Measurements from ENCODE around the gene PKD1L1.

Gene PKD1L1

DNA sequence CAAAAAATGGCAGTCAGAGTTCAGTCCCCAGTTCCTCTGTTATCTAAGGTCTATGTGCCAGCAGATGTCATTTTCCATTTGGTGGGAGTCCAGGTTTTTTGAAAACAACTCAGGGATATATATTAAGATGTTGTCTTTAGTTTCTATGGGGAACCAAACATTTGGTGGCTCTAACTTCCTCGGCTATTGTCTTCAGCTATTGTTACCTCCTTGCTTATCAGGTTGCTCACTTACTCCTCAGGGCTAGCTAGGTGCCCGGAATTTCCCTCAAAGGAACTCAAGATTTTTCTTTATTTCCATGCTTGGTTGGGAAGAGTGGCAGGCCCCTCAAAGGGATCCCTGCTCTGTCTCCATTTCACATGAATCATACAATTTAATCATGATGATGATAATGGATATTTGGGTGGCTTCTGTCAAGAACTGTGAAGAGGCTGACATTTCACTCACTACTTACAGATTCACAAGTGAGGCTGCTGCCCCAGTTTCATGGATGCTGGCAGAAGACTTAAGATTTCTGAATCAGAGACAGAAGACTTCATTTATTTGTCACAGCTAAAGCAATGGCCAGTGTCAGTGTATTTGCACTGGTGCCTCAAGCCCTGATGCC, 182.8 kb downstream of the PKD1L1 start:
- TF ChIP-seq ZNF140 (tag by site-specific recombination; IDR thresholded peaks at IDR 0.05): no peak
- TF ChIP-seq RBAK (tag by site-specific recombination; IDR thresholded peaks at IDR 0.05): no peak
- no peak for TF ChIP-seq ZNF391 (tag by site-specific recombination; IDR thresholded peaks at IDR 0.05; ENCODE audit: borderline replicate concordance, low read depth)
- TF ChIP-seq, protein P1, sequence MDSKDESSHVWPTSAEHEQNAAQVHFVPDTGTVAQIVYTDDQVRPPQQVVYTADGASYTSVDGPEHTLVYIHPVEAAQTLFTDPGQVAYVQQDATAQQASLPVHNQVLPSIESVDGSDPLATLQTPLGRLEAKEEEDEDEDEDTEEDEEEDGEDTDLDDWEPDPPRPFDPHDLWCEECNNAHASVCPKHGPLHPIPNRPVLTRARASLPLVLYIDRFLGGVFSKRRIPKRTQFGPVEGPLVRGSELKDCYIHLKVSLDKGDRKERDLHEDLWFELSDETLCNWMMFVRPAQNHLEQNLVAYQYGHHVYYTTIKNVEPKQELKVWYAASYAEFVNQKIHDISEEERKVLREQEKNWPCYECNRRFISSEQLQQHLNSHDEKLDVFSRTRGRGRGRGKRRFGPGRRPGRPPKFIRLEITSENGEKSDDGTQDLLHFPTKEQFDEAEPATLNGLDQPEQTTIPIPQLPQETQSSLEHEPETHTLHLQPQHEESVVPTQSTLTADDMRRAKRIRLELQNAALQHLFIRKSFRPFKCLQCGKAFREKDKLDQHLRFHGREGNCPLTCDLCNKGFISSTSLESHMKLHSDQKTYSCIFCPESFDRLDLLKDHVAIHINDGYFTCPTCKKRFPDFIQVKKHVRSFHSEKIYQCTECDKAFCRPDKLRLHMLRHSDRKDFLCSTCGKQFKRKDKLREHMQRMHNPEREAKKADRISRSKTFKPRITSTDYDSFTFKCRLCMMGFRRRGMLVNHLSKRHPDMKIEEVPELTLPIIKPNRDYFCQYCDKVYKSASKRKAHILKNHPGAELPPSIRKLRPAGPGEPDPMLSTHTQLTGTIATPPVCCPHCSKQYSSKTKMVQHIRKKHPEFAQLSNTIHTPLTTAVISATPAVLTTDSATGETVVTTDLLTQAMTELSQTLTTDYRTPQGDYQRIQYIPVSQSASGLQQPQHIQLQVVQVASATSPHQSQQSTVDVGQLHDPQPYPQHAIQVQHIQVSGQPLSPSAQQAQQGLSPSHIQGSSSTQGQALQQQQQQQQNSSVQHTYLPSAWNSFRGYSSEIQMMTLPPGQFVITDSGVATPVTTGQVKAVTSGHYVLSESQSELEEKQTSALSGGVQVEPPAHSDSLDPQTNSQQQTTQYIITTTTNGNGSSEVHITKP (tag by site-specific recombination; IDR thresholded peaks at IDR 0.05): no peak
- TF ChIP-seq ZFP3 (tag by site-specific recombination; IDR thresholded peaks at IDR 0.05; ENCODE audit: low read depth): no peak
- TF ChIP-seq, protein P2, sequence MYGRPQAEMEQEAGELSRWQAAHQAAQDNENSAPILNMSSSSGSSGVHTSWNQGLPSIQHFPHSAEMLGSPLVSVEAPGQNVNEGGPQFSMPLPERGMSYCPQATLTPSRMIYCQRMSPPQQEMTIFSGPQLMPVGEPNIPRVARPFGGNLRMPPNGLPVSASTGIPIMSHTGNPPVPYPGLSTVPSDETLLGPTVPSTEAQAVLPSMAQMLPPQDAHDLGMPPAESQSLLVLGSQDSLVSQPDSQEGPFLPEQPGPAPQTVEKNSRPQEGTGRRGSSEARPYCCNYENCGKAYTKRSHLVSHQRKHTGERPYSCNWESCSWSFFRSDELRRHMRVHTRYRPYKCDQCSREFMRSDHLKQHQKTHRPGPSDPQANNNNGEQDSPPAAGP (tag by site-specific recombination; IDR thresholded peaks at IDR 0.05): no peak
- TF ChIP-seq ZNF114 (tag by site-specific recombination; IDR thresholded peaks at IDR 0.05): no peak
- no peak for TF ChIP-seq SP7 (tag by site-specific recombination; IDR thresholded peaks at IDR 0.05)
- TF ChIP-seq, protein P3, sequence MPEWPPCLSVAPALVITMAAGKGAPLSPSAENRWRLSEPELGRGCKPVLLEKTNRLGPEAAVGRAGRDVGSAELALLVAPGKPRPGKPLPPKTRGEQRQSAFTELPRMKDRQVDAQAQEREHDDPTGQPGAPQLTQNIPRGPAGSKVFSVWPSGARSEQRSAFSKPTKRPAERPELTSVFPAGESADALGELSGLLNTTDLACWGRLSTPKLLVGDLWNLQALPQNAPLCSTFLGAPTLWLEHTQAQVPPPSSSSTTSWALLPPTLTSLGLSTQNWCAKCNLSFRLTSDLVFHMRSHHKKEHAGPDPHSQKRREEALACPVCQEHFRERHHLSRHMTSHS (tag by site-specific recombination; IDR thresholded peaks at IDR 0.05): no peak
- no peak for TF ChIP-seq MYNN (tag by site-specific recombination; IDR thresholded peaks at IDR 0.05; ENCODE audit: borderline replicate concordance)
- no peak for TF ChIP-seq MZF1 (tag by site-specific recombination; IDR thresholded peaks at IDR 0.05; ENCODE audit: borderline replicate concordance)
- Histone ChIP-seq H3K27ac (ENCODE audit: extremely low read depth, low read depth, low read length) (no peak overlapping the region), H3K36me3 (ENCODE audit: control insufficient read depth in 2 of 2, insufficient read depth in 1 of 2, low read length in 2 of 2) (no peaks in the 10 kb centered on the region), H3K4me1 (ENCODE audit: control insufficient read depth, insufficient read depth, low read length) (peaks cover 3% of the 10 kb centered on the region), H3K9me3 (ENCODE audit: control insufficient read depth, insufficient read depth, low read depth, low read length) (no peaks in the 10 kb centered on the region), H3K4me3 (ENCODE audit: low read depth, low read length) (no peak overlapping the region)
- ChIA-PET CTCF (interaction anchor here (0.5 to 1.6 kb wide), 3 partner anchors 9 to 331 kb away, joined by 3 to 5 read pairs (median 4); no protein-coding TSS in a partner anchor), POLR2A (no interaction called here)

DNA sequence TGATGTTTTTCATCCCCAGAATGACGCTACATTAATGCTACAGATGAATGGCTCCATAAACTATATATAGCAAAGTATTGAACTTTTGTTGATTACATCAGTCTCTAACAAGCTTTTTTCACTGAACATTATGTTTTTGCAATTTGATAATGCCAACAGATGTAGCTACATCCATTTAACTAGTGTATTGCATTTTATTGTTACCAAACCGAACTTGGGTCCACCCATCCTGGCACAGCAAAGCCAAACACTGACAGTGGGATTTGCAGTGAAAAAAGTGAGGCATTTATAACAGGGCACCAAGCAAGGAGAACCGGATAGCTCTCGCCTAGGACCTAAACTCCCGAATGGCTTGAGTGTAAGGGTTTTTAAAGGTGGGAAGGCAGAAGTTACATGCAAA, 183.5 kb downstream of the PKD1L1 start:
- Histone ChIP-seq H3K27ac (ENCODE audit: extremely low read depth, low read depth, low read length) (no peak overlapping the region), H3K36me3 (ENCODE audit: control insufficient read depth in 2 of 2, insufficient read depth in 1 of 2, low read length in 2 of 2) (no peaks in the 10 kb centered on the region), H3K4me3 (ENCODE audit: low read depth, low read length) (no peak overlapping the region), H3K9me3 (ENCODE audit: control insufficient read depth, insufficient read depth, low read depth, low read length) (no peaks in the 10 kb centered on the region), H3K4me1 (ENCODE audit: control insufficient read depth, insufficient read depth, low read length) (peaks cover 3% of the 10 kb centered on the region)
- ChIA-PET POLR2A (no interaction called here), CTCF (interaction anchor here (0.8 to 1.6 kb wide), 2 partner anchors 55 to 329 kb away, joined by 3 to 5 read pairs; no protein-coding TSS in a partner anchor)
- TF ChIP-seq GLI2 (tag by site-specific recombination; IDR thresholded peaks at IDR 0.05; ENCODE audit: borderline replicate concordance, low read depth) (no peak), ZNF202 (tag by site-specific recombination; IDR thresholded peaks at IDR 0.05; ENCODE audit: borderline replicate concordance) (no peak), ZNF571 (tag by site-specific recombination; IDR thresholded peaks at IDR 0.05) (no peak), ZNF433 (tag by site-specific recombination; IDR thresholded peaks at IDR 0.05; ENCODE audit: low read depth) (no peak), ZNF341 (tag by site-specific recombination; IDR thresholded peaks at IDR 0.05; ENCODE audit: low read depth) (no peak), ZNF335 (tag by site-specific recombination; conservative IDR thresholded peaks at IDR 0.05) (no peak), ZNF292 (tag by site-specific recombination; IDR thresholded peaks at IDR 0.05; ENCODE audit: borderline replicate concordance, low read depth) (no peak), ZBTB17 (tag by site-specific recombination; IDR thresholded peaks at IDR 0.05) (no peak), ZNF785 (tag by site-specific recombination; IDR thresholded peaks at IDR 0.05) (no peak), ZNF626 (tag by site-specific recombination; IDR thresholded peaks at IDR 0.05) (no peak), FEZF1 (tag by site-specific recombination; IDR thresholded peaks at IDR 0.05) (no peak), ZNF155 (tag by site-specific recombination; IDR thresholded peaks at IDR 0.05) (no peak), ZNF221 (tag by site-specific recombination; IDR thresholded peaks at IDR 0.05; ENCODE audit: borderline replicate concordance) (no peak), ZNF423 (tag by site-specific recombination; IDR thresholded peaks at IDR 0.05) (no peak), ZSCAN30 (tag by site-specific recombination; IDR thresholded peaks at IDR 0.05) (no peak), ZNF473 (tag by site-specific recombination; IDR thresholded peaks at IDR 0.05) (no peak), ZBTB21 (tag by site-specific recombination; IDR thresholded peaks at IDR 0.05) (no peak)
- TF ChIP-seq, protein P4, sequence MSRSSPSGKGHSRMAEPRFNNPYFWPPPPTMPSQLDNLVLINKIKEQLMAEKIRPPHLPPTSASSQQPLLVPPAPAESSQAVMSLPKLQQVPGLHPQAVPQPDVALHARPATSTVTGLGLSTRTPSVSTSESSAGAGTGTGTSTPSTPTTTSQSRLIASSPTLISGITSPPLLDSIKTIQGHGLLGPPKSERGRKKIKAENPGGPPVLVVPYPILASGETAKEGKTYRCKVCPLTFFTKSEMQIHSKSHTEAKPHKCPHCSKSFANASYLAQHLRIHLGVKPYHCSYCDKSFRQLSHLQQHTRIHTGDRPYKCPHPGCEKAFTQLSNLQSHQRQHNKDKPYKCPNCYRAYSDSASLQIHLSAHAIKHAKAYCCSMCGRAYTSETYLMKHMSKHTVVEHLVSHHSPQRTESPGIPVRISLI (tag by site-specific recombination; IDR thresholded peaks at IDR 0.05): no peak

All from HEK293 (cell line).